HCT116 (cell line): ENCODE results near the gene ZC3H15. TPM values are rescaled to one million over a fixed set of nuclear protein-coding genes. Genes with fewer than 3 reads are reported as not detected.

ENCODE experiments used
- ATAC-seq: fragments of 200-7000 bp; cut with Tn5 transposase; 2 replicates; pipeline ENCODE4 v1.9.1; 2020; ENCODE audit warnings: mild to moderate bottlenecking, moderate library complexity
- BruUV-seq: library from RNA; stranded (reverse); fragments of 400-500 nt; replicated peaks from 2 replicates; lab custom pipeline; 2021; lab: Mats Ljungman, UMichigan
- CTCF ChIA-PET: fragments of 300-600 bp; sonication (Branson Sonifier 250); formaldehyde crosslinking; loops from one replicate; lab custom pipeline; 2021; ENCODE audit warnings: antibody characterized with exemption; lab: Charles Lee
- POLR2A ChIA-PET: fragments of 300-600, 350-600 bp; sonication (Branson Sonifier 250); formaldehyde crosslinking; loops from one replicate; lab custom pipeline; 2021; ENCODE audit warnings: antibody characterized with exemption; lab: Charles Lee
- RAD21 ChIA-PET, 2 experiments: fragments of 300-600 bp; sonication (Branson Sonifier 250); formaldehyde crosslinking; loops; one replicate each; lab custom pipeline; 2023; ENCODE audit warnings: low total read pairs in 2 of 2; ENCODE audit not compliant: uncharacterized antibody in 2 of 2, unreplicated experiment in 2 of 2, low non-redundant PET in 1 of 2; lab: Charles Lee
- DNase-seq: peaks from one replicate; pipeline ENCODE4 v3.0.0-alpha.2; 2010; ENCODE audit warnings: low read depth, low spot score
- H2AFZ ChIP-seq: fragments of 200-600 bp; shearing (Covaris generic), sonication (generic); 2 replicates; pipeline ENCODE4 v1.6.1; 2017; ENCODE audit warnings: low read depth, mixed run types, mixed read lengths, antibody characterized with exemption, low read length; ENCODE audit not compliant: poor library complexity, severe bottlenecking
- H3K27ac ChIP-seq: 2 replicates; pipeline ENCODE4 v1.5.1; 2012; ENCODE audit warnings: low read depth, low read length
- H3K27me3 ChIP-seq: fragments of 200-600 bp; sonication (generic); 2 replicates; pipeline ENCODE4 v1.6.1; 2016; ENCODE audit warnings: mixed run types, low read length, mixed read lengths; ENCODE audit not compliant: insufficient read depth
- H3K36me3 ChIP-seq, 2 experiments: fragments of 200-500 bp in 1 of 2; fragments of 200-600 bp in 1 of 2; sonication (Bioruptor generic) in 1 of 2; sonication (generic) in 1 of 2; 2 replicates each; pipeline versions ENCODE4 v1.5.1 to v1.6.1; 2014 to 2016; ENCODE audit warnings: low read length in 2 of 2, inconsistent platforms in 1 of 2, mixed read lengths in 1 of 2, mixed run types in 1 of 2; ENCODE audit not compliant: insufficient read depth in 2 of 2, control insufficient read depth in 1 of 2
- H3K4me1 ChIP-seq, 2 experiments: fragments of 200-600 bp in 1 of 2; sonication (generic) in 1 of 2; 2 replicates each; pipeline versions ENCODE4 v1.5.1 to v1.6.1; 2012 to 2017; ENCODE audit warnings: low read length in 2 of 2, inconsistent platforms in 1 of 2, mild to moderate bottlenecking in 1 of 2, mixed read lengths in 1 of 2, mixed run types in 1 of 2, moderate library complexity in 1 of 2; ENCODE audit not compliant: insufficient read depth in 2 of 2, control insufficient read depth in 1 of 2
- H3K4me2 ChIP-seq: fragments of 200-600 bp; sonication (generic); 2 replicates; pipeline ENCODE4 v1.6.1; 2017; ENCODE audit warnings: mixed run types, low read length, mixed read lengths
- H3K4me3 ChIP-seq, 2 experiments: fragments of 200-600 bp in 1 of 2; sonication (generic) in 1 of 2; replicated peaks in 1 of 2; 2 replicates each; pipeline ENCODE4 v1.5.1; 2011 to 2016; ENCODE audit warnings: low read length in 2 of 2, control low read depth in 1 of 2, low read depth in 1 of 2, mild to moderate bottlenecking in 1 of 2, mixed read lengths in 1 of 2, mixed run types in 1 of 2
- H3K79me2 ChIP-seq: fragments of 200-600 bp; sonication (generic); 2 replicates; pipeline ENCODE4 v1.6.1; 2017; ENCODE audit warnings: mild to moderate bottlenecking, mixed run types, low read length, moderate library complexity, mixed read lengths; ENCODE audit not compliant: insufficient read depth
- H3K9ac ChIP-seq: fragments of 200-600 bp; sonication (generic); 2 replicates; pipeline ENCODE4 v1.6.1; 2016; ENCODE audit warnings: low read length, mixed read lengths
- H3K9me2 ChIP-seq: fragments of 200-600 bp; sonication (generic), shearing (Covaris generic); 2 replicates; pipeline ENCODE4 v1.6.1; 2017; ENCODE audit warnings: mixed run types, mild to moderate bottlenecking, moderate library complexity; ENCODE audit not compliant: insufficient read depth
- H3K9me3 ChIP-seq, 2 experiments: fragments of 200-500 bp in 1 of 2; fragments of 200-600 bp in 1 of 2; sonication (Bioruptor generic) in 1 of 2; sonication (generic) in 1 of 2; 2 replicates each; pipeline ENCODE4 v1.6.1; 2014 to 2017; ENCODE audit warnings: low read length in 2 of 2, mixed read lengths in 2 of 2, inconsistent platforms in 1 of 2, low read depth in 1 of 2, mild to moderate bottlenecking in 1 of 2, mixed run types in 1 of 2, moderate library complexity in 1 of 2; ENCODE audit not compliant: control insufficient read depth in 1 of 2, insufficient read depth in 1 of 2
- H4K20me1 ChIP-seq: fragments of 200-600 bp; sonication (generic), shearing (Covaris generic); 2 replicates; pipeline ENCODE4 v1.6.1; 2017; ENCODE audit warnings: mixed run types, mild to moderate bottlenecking, moderate library complexity; ENCODE audit not compliant: insufficient read depth
- CBX3 ChIP-seq: IDR thresholded peaks from 2 replicates; pipeline ENCODE4 v1.6.1; 2012; ENCODE audit warnings: low read depth
- CEBPB ChIP-seq: IDR thresholded peaks from 2 replicates; pipeline ENCODE4 v1.6.1; 2012; ENCODE audit warnings: low read depth
- EGR1 ChIP-seq: IDR thresholded peaks from 2 replicates; pipeline ENCODE4 v1.6.1; 2012; ENCODE audit warnings: low read depth
- ELF1 ChIP-seq: IDR thresholded peaks from 2 replicates; pipeline ENCODE4 v1.6.1; 2012; ENCODE audit warnings: low read depth, borderline replicate concordance
- EZH2 ChIP-seq: fragments of 200-600 bp; sonication (generic); IDR thresholded peaks from 2 replicates; pipeline ENCODE4 v1.6.1; 2017; ENCODE audit warnings: antibody characterized with exemption, mixed run types
- EZH2phosphoT487 ChIP-seq: fragments of 200-600 bp; IDR thresholded peaks from 2 replicates; pipeline ENCODE4 v1.6.1; 2018; ENCODE audit warnings: antibody characterized with exemption, borderline replicate concordance
- FOSL1 ChIP-seq: IDR thresholded peaks from 2 replicates; pipeline ENCODE4 v1.6.1; 2012; ENCODE audit warnings: low read depth
- JUND ChIP-seq: IDR thresholded peaks from 2 replicates; pipeline ENCODE4 v1.6.1; 2012
- SIN3A ChIP-seq: IDR thresholded peaks from 2 replicates; pipeline ENCODE4 v1.6.1; 2012; ENCODE audit warnings: low read depth
- SP1 ChIP-seq: IDR thresholded peaks from 2 replicates; pipeline ENCODE4 v1.6.1; 2012; ENCODE audit warnings: low read depth
- ZFX ChIP-seq: fragments of 450-650 bp; IDR thresholded peaks from 2 replicates; pipeline ENCODE4 v1.6.1; 2017
- ZNF274 ChIP-seq: fragments of 200-500 bp; sonication (Bioruptor generic); IDR thresholded peaks from 2 replicates; pipeline ENCODE4 v1.6.1; 2014; ENCODE audit warnings: mild to moderate bottlenecking, low read depth, low read length, inconsistent platforms
- intact Hi-C: fragments of 100-400 bp; cut with micrococcal nuclease; formaldehyde crosslinking; loops from 2 replicates; pipeline ENCODE4 v1.10.0; 2022
- total RNA-seq: library from RNA; stranded (reverse); gene quantifications from one replicate; pipeline ENCODE4 v1.2.1, GENCODE V29; 2021; ENCODE audit not compliant: unreplicated experiment
- TF ChIP-seq, protein P1 (sequence below): IDR thresholded peaks from 2 replicates; pipeline ENCODE4 v1.6.1; 2012
- TF ChIP-seq, protein P2 (sequence below): IDR thresholded peaks from 2 replicates; pipeline ENCODE4 v1.6.1; 2012; ENCODE audit warnings: low read depth

Gene ZC3H15
- total RNA-seq, 1 experiment from 2014 or later, result 75.2 TPM

DNA sequence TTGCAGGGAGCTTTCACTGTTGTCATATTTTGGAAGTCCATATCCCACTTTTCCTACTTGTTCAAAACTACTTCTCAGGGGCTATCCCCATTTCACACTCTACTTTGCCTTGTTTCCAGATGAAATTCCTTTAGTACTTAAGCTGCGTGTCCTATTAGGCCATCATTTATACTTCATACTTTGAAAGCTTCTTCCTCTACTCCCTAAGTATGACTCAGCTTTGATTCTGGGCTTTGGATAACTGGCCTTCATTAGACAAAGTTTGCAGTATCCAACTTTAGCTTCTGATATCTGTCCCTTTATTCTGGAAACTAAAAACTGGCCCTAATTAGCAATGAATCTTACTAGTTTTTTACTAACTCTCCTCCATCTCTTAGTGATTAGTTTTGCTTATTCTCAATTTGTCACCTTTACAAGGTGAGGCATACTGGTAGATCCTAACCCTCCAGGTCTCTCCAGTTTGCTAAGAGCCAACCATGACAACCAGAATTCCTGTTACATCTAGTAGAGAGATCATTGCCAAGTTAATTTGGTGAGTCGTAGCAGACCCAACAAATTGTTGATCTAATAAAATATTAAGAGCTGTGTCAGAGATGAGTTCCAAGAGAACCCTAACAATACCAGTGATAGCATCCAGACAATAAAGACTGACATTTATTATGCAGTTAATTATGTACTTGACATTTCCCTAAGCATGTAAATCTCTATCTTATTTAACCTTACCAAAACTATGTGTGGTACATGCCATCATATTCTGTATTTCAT, 72.6 kb downstream of the ZC3H15 start:
- DNase-seq, result no peak
- H3K27ac ChIP-seq, result no peak overlapping the region
- no peaks in the 10 kb centered on the region for H4K20me1 ChIP-seq

More for the DNA sequence above, 72.6 kb downstream of the ZC3H15 start:
- Histone ChIP-seq H3K9me2 (no peaks in the 10 kb centered on the region), H3K4me3 (no peak overlapping the region), H2AFZ (no peak overlapping the region), H3K4me2 (no peak overlapping the region), H3K9me3 (no peaks in the 10 kb centered on the region), H3K4me1 (peaks cover 0 to 7% of the 10 kb centered on the region in 2 experiments; a peak in 1 of 4 replicates), H3K36me3 (no peaks in the 10 kb centered on the region), H3K9ac (no peak overlapping the region), H3K27me3 (no peaks in the 10 kb centered on the region), H3K79me2 (no peaks in the 10 kb centered on the region)
- intact Hi-C loops, result no loop called here
- TF ChIP-seq ZNF274, result no peak
- no peak for TF ChIP-seq CEBPB
- no peak for TF ChIP-seq ELF1
- no peak for TF ChIP-seq EZH2phosphoT487
- no peak for TF ChIP-seq FOSL1
- no peak for TF ChIP-seq ZFX
- TF ChIP-seq SP1, result no peak
- no peak for TF ChIP-seq SIN3A
- no peak for TF ChIP-seq JUND
- TF ChIP-seq CBX3, result no peak
- TF ChIP-seq EGR1, result no peak
- TF ChIP-seq, protein P1, sequence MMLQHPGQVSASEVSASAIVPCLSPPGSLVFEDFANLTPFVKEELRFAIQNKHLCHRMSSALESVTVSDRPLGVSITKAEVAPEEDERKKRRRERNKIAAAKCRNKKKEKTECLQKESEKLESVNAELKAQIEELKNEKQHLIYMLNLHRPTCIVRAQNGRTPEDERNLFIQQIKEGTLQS, result no peak
- TF ChIP-seq EZH2, result no peak
- TF ChIP-seq, protein P2, sequence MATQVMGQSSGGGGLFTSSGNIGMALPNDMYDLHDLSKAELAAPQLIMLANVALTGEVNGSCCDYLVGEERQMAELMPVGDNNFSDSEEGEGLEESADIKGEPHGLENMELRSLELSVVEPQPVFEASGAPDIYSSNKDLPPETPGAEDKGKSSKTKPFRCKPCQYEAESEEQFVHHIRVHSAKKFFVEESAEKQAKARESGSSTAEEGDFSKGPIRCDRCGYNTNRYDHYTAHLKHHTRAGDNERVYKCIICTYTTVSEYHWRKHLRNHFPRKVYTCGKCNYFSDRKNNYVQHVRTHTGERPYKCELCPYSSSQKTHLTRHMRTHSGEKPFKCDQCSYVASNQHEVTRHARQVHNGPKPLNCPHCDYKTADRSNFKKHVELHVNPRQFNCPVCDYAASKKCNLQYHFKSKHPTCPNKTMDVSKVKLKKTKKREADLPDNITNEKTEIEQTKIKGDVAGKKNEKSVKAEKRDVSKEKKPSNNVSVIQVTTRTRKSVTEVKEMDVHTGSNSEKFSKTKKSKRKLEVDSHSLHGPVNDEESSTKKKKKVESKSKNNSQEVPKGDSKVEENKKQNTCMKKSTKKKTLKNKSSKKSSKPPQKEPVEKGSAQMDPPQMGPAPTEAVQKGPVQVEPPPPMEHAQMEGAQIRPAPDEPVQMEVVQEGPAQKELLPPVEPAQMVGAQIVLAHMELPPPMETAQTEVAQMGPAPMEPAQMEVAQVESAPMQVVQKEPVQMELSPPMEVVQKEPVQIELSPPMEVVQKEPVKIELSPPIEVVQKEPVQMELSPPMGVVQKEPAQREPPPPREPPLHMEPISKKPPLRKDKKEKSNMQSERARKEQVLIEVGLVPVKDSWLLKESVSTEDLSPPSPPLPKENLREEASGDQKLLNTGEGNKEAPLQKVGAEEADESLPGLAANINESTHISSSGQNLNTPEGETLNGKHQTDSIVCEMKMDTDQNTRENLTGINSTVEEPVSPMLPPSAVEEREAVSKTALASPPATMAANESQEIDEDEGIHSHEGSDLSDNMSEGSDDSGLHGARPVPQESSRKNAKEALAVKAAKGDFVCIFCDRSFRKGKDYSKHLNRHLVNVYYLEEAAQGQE, result no peak
- ChIA-PET RAD21 (no interaction called here), POLR2A (no interaction called here), CTCF (no interaction called here)
- BruUV-seq, result no TSS peak
- no peak for ATAC-seq

Other genes starting within 250 kb of the ZC3H15 start
- 36.3 TPM for gene ITGAV, start 103.8 kb downstream of the ZC3H15 start, total RNA-seq
- 18.3 TPM for gene FAM171B, start 207.8 kb downstream of the ZC3H15 start, total RNA-seq